Measurements from ENCODE around the gene UPK1A. TPM values are rescaled to one million over a fixed set of nuclear protein-coding genes. Genes with fewer than 3 reads are reported as not detected.

The UPK1A gene
- total and polyA plus RNA-seq, 10 of the 15 experiments (the other 5 are each of a cell fraction or from before 2014, with no cell fraction given) = 0.15 to 1.9 (median 0.26) TPM; not detected in 7

DNA sequence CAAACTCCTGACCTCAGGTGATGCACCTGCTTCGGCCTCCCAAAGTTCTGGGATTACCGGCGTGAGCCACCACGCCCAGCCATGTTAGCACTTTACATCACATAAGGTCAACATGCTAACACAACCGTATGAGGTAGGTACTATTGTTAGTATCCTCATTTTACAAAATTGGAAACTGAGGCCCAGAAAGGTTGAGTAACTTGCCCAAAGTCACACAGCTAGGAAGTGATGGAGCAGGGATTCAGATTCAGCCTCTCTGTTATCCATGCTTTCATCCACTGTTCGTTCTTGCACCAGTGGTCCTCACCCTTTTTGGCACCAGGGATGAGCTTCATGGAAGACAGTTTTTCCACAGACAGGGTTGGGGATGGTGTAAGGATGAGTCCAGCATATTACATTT, 9.6 kb upstream of the UPK1A start:
- Histone ChIP-seq H4K20me1 (ENCODE audit: control insufficient read depth, insufficient read depth) (no peaks in the 10 kb centered on the region), H3K79me2 (ENCODE audit: control insufficient read depth, insufficient read depth, low read length) (no peaks in the 10 kb centered on the region), H3K4me1 (ENCODE audit: control insufficient read depth, insufficient read depth, low read length) (no peaks in the 10 kb centered on the region), H3K4me3 (no peak overlapping the region), H3K27ac (ENCODE audit: control insufficient read depth, insufficient read depth) (no peak overlapping the region), H3K36me3 (ENCODE audit: control insufficient read depth in 2 of 2, insufficient read depth in 2 of 2, low read length in 1 of 2) (peaks cover 12 to 13% of the 10 kb centered on the region in 2 experiments; a peak in 3 of 4 replicates), H3K27me3 (replicated peaks in 1 of 2; ENCODE audit: control insufficient read depth in 2 of 2, insufficient read depth in 2 of 2, low read length in 1 of 2) (no peaks in the 10 kb centered on the region), H3K4me2 (ENCODE audit: control insufficient read depth, insufficient read depth) (no peak overlapping the region), H3K9ac (ENCODE audit: control insufficient read depth, insufficient read depth, low read length) (no peak overlapping the region), H3K9me3 (replicated peaks; ENCODE audit: control insufficient read depth, insufficient read depth, low read length) (no peaks in the 10 kb centered on the region), H2AFZ (ENCODE audit: control insufficient read depth, low read depth, low read length) (no peak overlapping the region)
- ATAC-seq (no peak), DNase-seq (ENCODE audit: low read depth, low spot score) (no peak), FAIRE-seq (no peak)
- ChIA-PET POLR2A (interaction anchor here (0.6 to 1.2 kb wide), 3 partner anchors 8 to 396 kb away, joined by 4 to 5 read pairs (median 4); partner anchors contain the start of gene COX6B1), RAD21 (ENCODE audit: unreplicated experiment) (no interaction called here), CTCF (no interaction called here), SMC1A (ENCODE audit: uncharacterized antibody, unreplicated experiment) (no interaction called here)
- in situ Hi-C loops (cut with MboI) = no loop called here
- WGBS (ENCODE audit: insufficient coverage, insufficient replicate concordance, low lambda C conversion rate, missing lambda C conversion rate) = 100% methylated on average over 6 of the region's 6 CpGs
- intact Hi-C loops (cut with micrococcal nuclease; ENCODE audit: unreplicated experiment) = no loop called here
- no TSS peak for BruUV-seq (replicated peaks)
- no peak for TF ChIP-seq NFYB (IDR thresholded peaks at IDR 0.05; ENCODE audit: insufficient read depth, low read depth, low read length)
- TF ChIP-seq TBL1XR1 (IDR thresholded peaks at IDR 0.05; ENCODE audit: low read depth, low read length) = no peak
- no peak for TF ChIP-seq RB1 (IDR thresholded peaks at IDR 0.05; ENCODE audit: borderline replicate concordance)
- TF ChIP-seq SMARCA5 (IDR thresholded peaks at IDR 0.05) = no peak
- no peak for TF ChIP-seq TCF12 (IDR thresholded peaks at IDR 0.05; ENCODE audit: low read depth, low read length)
- TF ChIP-seq WRNIP1 (IDR thresholded peaks at IDR 0.05; ENCODE audit: borderline replicate concordance, low read depth, low read length) = no peak
- no peak for TF ChIP-seq SIN3A (IDR thresholded peaks at IDR 0.05; ENCODE audit: low read depth, low read length)
- TF ChIP-seq ZZZ3 (IDR thresholded peaks at IDR 0.05; ENCODE audit: control insufficient read depth, insufficient read length, low read depth) = no peak
- no peak for TF ChIP-seq PAX5 (IDR thresholded peaks at IDR 0.05; ENCODE audit: borderline replicate concordance, low read depth, low read length)
- no peak for TF ChIP-seq STAT3 (IDR thresholded peaks at IDR 0.05; ENCODE audit: low read depth, low read length)
- TF ChIP-seq EGR1 (IDR thresholded peaks at IDR 0.05; ENCODE audit: borderline replicate concordance in 1 of 2, low read depth in 2 of 2, low read length in 2 of 2) = no peak
- TF ChIP-seq, protein P1, sequence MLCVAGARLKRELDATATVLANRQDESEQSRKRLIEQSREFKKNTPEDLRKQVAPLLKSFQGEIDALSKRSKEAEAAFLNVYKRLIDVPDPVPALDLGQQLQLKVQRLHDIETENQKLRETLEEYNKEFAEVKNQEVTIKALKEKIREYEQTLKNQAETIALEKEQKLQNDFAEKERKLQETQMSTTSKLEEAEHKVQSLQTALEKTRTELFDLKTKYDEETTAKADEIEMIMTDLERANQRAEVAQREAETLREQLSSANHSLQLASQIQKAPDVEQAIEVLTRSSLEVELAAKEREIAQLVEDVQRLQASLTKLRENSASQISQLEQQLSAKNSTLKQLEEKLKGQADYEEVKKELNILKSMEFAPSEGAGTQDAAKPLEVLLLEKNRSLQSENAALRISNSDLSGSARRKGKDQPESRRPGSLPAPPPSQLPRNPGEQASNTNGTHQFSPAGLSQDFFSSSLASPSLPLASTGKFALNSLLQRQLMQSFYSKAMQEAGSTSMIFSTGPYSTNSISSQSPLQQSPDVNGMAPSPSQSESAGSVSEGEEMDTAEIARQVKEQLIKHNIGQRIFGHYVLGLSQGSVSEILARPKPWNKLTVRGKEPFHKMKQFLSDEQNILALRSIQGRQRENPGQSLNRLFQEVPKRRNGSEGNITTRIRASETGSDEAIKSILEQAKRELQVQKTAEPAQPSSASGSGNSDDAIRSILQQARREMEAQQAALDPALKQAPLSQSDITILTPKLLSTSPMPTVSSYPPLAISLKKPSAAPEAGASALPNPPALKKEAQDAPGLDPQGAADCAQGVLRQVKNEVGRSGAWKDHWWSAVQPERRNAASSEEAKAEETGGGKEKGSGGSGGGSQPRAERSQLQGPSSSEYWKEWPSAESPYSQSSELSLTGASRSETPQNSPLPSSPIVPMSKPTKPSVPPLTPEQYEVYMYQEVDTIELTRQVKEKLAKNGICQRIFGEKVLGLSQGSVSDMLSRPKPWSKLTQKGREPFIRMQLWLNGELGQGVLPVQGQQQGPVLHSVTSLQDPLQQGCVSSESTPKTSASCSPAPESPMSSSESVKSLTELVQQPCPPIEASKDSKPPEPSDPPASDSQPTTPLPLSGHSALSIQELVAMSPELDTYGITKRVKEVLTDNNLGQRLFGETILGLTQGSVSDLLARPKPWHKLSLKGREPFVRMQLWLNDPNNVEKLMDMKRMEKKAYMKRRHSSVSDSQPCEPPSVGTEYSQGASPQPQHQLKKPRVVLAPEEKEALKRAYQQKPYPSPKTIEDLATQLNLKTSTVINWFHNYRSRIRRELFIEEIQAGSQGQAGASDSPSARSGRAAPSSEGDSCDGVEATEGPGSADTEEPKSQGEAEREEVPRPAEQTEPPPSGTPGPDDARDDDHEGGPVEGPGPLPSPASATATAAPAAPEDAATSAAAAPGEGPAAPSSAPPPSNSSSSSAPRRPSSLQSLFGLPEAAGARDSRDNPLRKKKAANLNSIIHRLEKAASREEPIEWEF (IDR thresholded peaks at IDR 0.05; ENCODE audit: insufficient replicate concordance, low read depth, low read length) = no peak
- no peak for TF ChIP-seq SMAD1 (IDR thresholded peaks at IDR 0.05; ENCODE audit: low read depth, partially characterized antibody)
- no peak for TF ChIP-seq RUNX3 (IDR thresholded peaks at IDR 0.05; ENCODE audit: low read length)
- TF ChIP-seq NFIC (IDR thresholded peaks at IDR 0.05; ENCODE audit: low read depth, low read length) = no peak
- TF ChIP-seq KLF5 (IDR thresholded peaks at IDR 0.05; ENCODE audit: partially characterized antibody) = no peak
